ENCODE results near the gene DEFB123. TPM values are rescaled to one million over a fixed set of nuclear protein-coding genes. Genes with fewer than 3 reads are reported as not detected.
"Not testable (repeated sequence)": the region's sequence is repeated elsewhere in the genome, so short reads cannot be mapped to it uniquely, and the experiment has no call there.

DEFB123 gene, protein sequence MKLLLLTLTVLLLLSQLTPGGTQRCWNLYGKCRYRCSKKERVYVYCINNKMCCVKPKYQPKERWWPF
- not detected for polyA plus RNA-seq (2013, experiment 1 of 2)
- not detected for polyA plus RNA-seq (2013, experiment 2 of 2)

DNA sequence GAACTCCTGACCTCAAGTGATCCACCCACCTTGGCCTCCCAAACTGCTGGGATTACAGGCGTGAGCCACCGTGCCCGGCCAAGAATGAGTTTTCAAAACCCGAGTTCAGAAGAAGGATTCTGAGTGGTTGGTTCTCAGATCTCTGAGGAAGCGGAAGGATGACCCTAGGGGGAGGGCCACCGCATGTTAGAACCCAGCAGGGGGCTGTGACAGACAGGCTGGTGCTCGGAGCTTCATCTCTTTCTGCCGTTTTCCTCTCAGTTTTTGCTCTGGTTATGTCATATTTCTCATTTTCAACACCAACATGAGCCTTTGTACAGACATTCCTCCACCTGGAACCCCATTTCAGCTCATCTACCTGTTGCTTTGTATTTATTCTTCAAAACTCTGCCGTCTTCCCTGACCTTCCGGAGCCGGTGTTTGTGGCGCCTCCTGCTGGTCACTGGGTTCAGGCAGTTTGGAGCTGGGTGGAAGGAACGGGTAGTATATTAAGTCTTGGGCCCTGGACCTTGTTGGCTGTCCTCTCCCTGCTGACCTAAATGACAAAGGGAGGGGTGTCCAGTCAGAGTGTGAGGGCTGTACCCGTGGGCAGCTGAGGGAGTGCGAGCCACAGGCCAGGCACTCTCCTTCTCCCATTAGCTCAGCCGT, at the start of gene DEFB123:
DEFB123 (plus strand) TSS at position 621 of the 648 bp plus-strand sequence. CDS start 67 bp downstream, outside the sequence.
- Histone ChIP-seq H3K4me1 (ENCODE audit: control insufficient read depth, insufficient read depth, low read length, poor library complexity, severe bottlenecking) (no peaks in the 10 kb centered on the region), H3K9me3 (ENCODE audit: control insufficient read depth, low read length) (peaks cover 46% of the 10 kb centered on the region), H3K4me3 (ENCODE audit: extremely low read depth, insufficient read depth, low read length, poor library complexity, severe bottlenecking) (no peak within 1 kb of the TSS), H3K36me3 (ENCODE audit: control insufficient read depth, insufficient read depth, low read length) (no peaks in the 10 kb centered on the region), H3K27ac (ENCODE audit: low read depth, low read length, severe bottlenecking) (no peak within 1 kb of the TSS)
- WGBS, 2 experiments (ENCODE audit: insufficient coverage in 2 of 2): 74 to 83% methylated on average over 7 to 14 of the region's 16 CpGs

DNA sequence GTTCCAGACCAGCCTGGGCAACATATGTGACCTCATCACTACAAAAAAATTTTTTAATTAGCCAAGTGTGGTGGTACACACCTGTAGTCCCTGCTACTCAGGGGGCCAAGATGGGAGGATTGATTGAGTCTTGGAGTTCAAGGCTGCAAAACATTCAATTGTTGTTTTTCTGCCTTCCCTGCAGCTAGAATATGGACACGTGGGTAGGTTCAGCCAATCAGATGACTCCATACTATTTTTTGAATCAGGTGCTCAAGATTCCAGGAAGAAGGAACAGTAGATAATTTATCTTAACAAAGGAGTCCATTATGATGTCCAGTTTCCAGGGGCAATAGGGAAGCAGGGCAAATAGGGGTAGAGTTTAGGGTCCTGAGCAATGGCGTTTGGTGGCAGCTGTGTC, 47.6 kb upstream of the DEFB123 start:
- no peaks in the 10 kb centered on the region for H3K4me1 ChIP-seq (ENCODE audit: control insufficient read depth, insufficient read depth, low read length, poor library complexity, severe bottlenecking)
- no peaks in the 10 kb centered on the region for H3K36me3 ChIP-seq (ENCODE audit: control insufficient read depth, insufficient read depth, low read length)
- peaks cover 60% of the 10 kb centered on the region for H3K9me3 ChIP-seq (ENCODE audit: control insufficient read depth, low read length)
- H3K27ac ChIP-seq (ENCODE audit: low read depth, low read length, severe bottlenecking): no peak overlapping the region
- no peak overlapping the region for H3K4me3 ChIP-seq (ENCODE audit: extremely low read depth, insufficient read depth, low read length, poor library complexity, severe bottlenecking)
- WGBS, 2 experiments (ENCODE audit: insufficient coverage in 2 of 2): 43% methylated on average over 1 of the region's 2 CpGs; no CpG with 5 or more reads in 1 of the 2 experiments

DNA sequence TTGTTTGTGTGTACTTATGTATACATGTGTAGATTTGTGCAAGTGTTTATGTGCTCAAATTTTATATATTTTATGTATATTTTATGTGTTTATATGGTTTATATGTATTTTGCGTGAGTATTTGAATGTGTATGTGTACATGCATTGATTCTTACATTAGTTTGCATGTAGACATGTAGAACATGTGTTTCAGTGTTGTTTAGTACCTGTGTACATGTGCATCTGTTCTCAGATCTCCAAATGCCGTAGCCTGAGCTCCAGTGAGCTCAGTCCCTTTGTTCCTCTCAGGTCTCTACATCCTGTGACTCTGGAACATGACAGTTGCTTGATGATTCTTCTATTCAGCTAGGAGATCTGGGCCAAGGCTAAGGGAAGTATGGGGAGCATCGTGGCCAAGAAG, 45.5 kb upstream of the DEFB123 start:
- H3K4me3 ChIP-seq (ENCODE audit: extremely low read depth, insufficient read depth, low read length, poor library complexity, severe bottlenecking): no peak overlapping the region
- no peaks in the 10 kb centered on the region for H3K36me3 ChIP-seq (ENCODE audit: control insufficient read depth, insufficient read depth, low read length)
- H3K9me3 ChIP-seq (ENCODE audit: control insufficient read depth, low read length): peaks cover 53% of the 10 kb centered on the region
- no peaks in the 10 kb centered on the region for H3K4me1 ChIP-seq (ENCODE audit: control insufficient read depth, insufficient read depth, low read length, poor library complexity, severe bottlenecking)
- H3K27ac ChIP-seq (ENCODE audit: low read depth, low read length, severe bottlenecking): no peak overlapping the region
- WGBS, 2 experiments (ENCODE audit: insufficient coverage in 2 of 2): 28 to 32% methylated on average over 2 to 3 of the region's 3 CpGs

DNA sequence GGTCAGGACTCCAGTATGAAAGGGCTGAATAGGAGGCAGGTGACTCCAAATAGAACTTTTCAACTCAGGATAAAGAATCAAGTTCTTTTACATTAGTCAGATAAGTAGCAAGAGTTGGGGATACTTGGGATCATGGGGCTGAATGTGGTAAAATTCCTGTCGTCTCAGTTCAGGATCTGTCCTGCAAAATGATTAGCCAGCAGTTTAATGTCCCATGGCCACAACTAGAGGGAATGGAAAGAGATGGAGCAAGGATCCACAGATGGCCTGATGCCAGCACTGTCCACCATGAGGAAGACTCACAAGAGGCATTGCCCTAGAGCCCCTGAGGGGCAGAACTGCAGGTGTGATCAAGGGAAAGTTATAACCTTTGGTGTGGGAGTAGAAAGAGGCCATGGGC, 36.5 kb upstream of the DEFB123 start:
- no peaks in the 10 kb centered on the region for H3K36me3 ChIP-seq (ENCODE audit: control insufficient read depth, insufficient read depth, low read length)
- H3K4me1 ChIP-seq (ENCODE audit: control insufficient read depth, insufficient read depth, low read length, poor library complexity, severe bottlenecking): no peaks in the 10 kb centered on the region
- H3K27ac ChIP-seq (ENCODE audit: low read depth, low read length, severe bottlenecking): no peak overlapping the region
- WGBS, 2 experiments (ENCODE audit: insufficient coverage in 2 of 2): 14 to 83% methylated on average over 1 of the region's 1 CpG
- peaks cover 82% of the 10 kb centered on the region for H3K9me3 ChIP-seq (ENCODE audit: control insufficient read depth, low read length)
- H3K4me3 ChIP-seq (ENCODE audit: extremely low read depth, insufficient read depth, low read length, poor library complexity, severe bottlenecking): no peak overlapping the region

DNA sequence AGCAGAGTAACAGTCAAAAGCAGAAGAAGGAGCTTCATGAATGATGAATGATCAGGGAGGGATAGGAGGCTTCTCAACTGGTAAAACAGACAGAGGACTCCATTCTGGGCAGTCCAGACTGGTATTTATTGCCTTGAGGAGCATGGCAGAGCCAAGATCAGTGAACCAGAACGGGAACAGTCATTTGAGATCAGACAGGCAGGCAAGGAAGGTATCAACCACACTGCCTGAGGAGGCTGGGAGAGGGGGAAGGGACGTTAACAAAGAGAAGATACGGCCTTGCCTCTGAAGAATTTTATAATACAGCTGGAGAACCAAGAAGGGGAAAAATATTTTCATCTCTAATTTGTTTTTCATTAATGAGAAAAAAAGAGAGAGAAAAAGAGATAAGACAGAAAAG, 34.3 kb upstream of the DEFB123 start, which contains the start of gene DEFB121:
DEFB121 (minus strand) TSS at position 101 of the 400 bp plus-strand sequence; CDS start at position 38, 63 bp downstream.
- H3K27ac ChIP-seq (ENCODE audit: low read depth, low read length, severe bottlenecking): no peak within 1 kb of the TSS
- WGBS, 2 experiments (ENCODE audit: insufficient coverage in 2 of 2): 7 to 40% methylated on average over 1 to 2 of the region's 3 CpGs

DNA sequence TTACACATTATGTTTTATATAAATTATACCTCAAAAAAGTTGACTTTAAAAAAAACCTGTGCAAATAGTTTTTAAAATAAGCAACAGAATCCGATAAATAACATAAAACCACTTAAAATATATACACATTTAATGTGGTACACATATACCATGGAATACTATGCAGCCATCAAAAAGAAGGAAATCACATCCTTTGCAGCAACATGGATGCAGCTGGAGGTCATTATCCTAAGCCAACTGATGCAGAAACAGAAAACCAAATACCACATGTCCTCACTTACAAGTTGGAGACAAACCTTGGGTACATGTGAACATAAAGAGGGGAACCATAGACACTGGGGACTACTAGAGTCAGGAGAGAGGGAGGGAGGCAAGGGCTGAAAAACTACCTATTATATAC, 30.4 kb upstream of the DEFB123 start:
- WGBS, 2 experiments (ENCODE audit: insufficient coverage in 2 of 2): no CpG with 5 or more reads among the region's 1 CpG
- Histone ChIP-seq H3K4me1 (ENCODE audit: control insufficient read depth, insufficient read depth, low read length, poor library complexity, severe bottlenecking) (no peaks in the 10 kb centered on the region), H3K36me3 (ENCODE audit: control insufficient read depth, insufficient read depth, low read length) (no peaks in the 10 kb centered on the region), H3K9me3 (ENCODE audit: control insufficient read depth, low read length) (peaks cover 62% of the 10 kb centered on the region), H3K27ac (ENCODE audit: low read depth, low read length, severe bottlenecking) (no peak overlapping the region), H3K4me3 (ENCODE audit: extremely low read depth, insufficient read depth, low read length, poor library complexity, severe bottlenecking) (no peak overlapping the region)

More for the DNA sequence above, 34.3 kb upstream of the DEFB123 start, which contains the start of gene DEFB121:
- no peak within 1 kb of the TSS for H3K4me3 ChIP-seq (ENCODE audit: extremely low read depth, insufficient read depth, low read length, poor library complexity, severe bottlenecking)
- no peaks in the 10 kb centered on the region for H3K36me3 ChIP-seq (ENCODE audit: control insufficient read depth, insufficient read depth, low read length)
- H3K9me3 ChIP-seq (ENCODE audit: control insufficient read depth, low read length): peaks cover 76% of the 10 kb centered on the region
- no peaks in the 10 kb centered on the region for H3K4me1 ChIP-seq (ENCODE audit: control insufficient read depth, insufficient read depth, low read length, poor library complexity, severe bottlenecking)

DNA sequence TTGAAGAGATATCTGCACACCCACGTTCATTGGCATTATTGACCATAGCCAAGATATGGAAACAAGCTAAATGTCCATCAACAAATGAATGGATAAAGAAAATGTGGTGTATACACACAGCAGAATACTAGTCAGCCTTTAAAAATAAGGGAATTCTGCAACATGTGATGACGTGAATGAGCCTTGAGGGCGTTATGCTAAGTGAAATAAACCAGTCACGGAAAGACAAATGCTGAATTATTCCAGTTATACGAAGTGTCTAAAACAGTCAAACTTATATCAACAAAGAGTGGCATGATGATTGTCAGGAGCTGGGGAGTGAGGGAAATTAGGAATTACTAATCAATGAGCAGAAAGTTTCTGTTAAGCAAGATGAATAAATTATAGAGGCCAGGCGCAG, 26.1 kb upstream of the DEFB123 start:
- Histone ChIP-seq H3K9me3 (ENCODE audit: control insufficient read depth, low read length) (peaks cover 53% of the 10 kb centered on the region), H3K4me3 (ENCODE audit: extremely low read depth, insufficient read depth, low read length, poor library complexity, severe bottlenecking) (no peak overlapping the region), H3K4me1 (ENCODE audit: control insufficient read depth, insufficient read depth, low read length, poor library complexity, severe bottlenecking) (no peaks in the 10 kb centered on the region), H3K36me3 (ENCODE audit: control insufficient read depth, insufficient read depth, low read length) (no peaks in the 10 kb centered on the region), H3K27ac (ENCODE audit: low read depth, low read length, severe bottlenecking) (no peak overlapping the region)
- 85 to 90% methylated on average over 2 to 3 of the region's 6 CpGs for WGBS, 2 experiments (ENCODE audit: insufficient coverage in 2 of 2)

DNA sequence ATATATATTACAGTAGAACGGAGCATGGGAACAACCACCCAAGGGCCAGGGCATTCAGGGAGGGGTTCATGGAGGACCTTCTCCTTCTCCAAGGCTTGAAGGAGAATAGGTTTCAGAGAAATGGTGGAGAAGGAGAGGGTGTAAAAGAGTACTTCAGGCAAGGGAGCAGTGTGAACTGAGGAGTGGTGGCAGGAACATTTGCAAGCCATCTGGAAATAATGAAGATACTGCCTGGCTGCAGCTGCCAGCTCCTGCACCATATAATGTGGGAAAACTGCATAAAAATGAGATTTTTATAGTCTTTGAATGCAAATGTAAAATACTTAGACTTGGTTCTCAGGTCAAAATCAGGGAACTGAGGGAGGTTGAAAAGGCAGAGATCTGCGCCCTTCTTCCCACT, 24.8 kb upstream of the DEFB123 start:
- no peaks in the 10 kb centered on the region for H3K4me1 ChIP-seq (ENCODE audit: control insufficient read depth, insufficient read depth, low read length, poor library complexity, severe bottlenecking)
- WGBS, 2 experiments (ENCODE audit: insufficient coverage in 2 of 2): 83% methylated on average over 1 of the region's 2 CpGs; no CpG with 5 or more reads in 1 of the 2 experiments
- no peaks in the 10 kb centered on the region for H3K36me3 ChIP-seq (ENCODE audit: control insufficient read depth, insufficient read depth, low read length)
- peaks cover 56% of the 10 kb centered on the region for H3K9me3 ChIP-seq (ENCODE audit: control insufficient read depth, low read length)
- no peak overlapping the region for H3K4me3 ChIP-seq (ENCODE audit: extremely low read depth, insufficient read depth, low read length, poor library complexity, severe bottlenecking)
- H3K27ac ChIP-seq (ENCODE audit: low read depth, low read length, severe bottlenecking): no peak overlapping the region

DNA sequence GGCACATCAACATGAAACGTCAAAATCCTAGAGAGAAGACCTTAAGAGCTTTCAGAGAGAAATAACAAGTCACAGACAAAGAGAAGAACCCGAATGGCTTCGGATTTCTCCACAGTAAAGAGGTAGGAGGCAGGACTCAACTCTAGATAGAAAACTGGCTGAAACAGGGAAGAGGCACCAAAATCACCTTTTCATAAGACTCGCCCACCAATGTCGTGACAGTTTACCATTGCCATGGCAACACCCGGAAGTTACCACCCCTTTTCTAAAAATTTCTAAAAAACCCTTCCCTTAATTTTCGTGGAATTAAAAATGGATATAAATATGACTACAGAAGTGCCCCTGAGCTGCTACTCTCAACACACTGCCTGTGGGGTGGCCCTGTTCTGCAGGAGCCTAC, 22.1 kb upstream of the DEFB123 start:
- Histone ChIP-seq H3K4me1 (ENCODE audit: control insufficient read depth, insufficient read depth, low read length, poor library complexity, severe bottlenecking) (no peaks in the 10 kb centered on the region), H3K36me3 (ENCODE audit: control insufficient read depth, insufficient read depth, low read length) (no peaks in the 10 kb centered on the region), H3K9me3 (ENCODE audit: control insufficient read depth, low read length) (peaks cover 54% of the 10 kb centered on the region), H3K4me3 (ENCODE audit: extremely low read depth, insufficient read depth, low read length, poor library complexity, severe bottlenecking) (no peak overlapping the region), H3K27ac (ENCODE audit: low read depth, low read length, severe bottlenecking) (no peak overlapping the region)
- WGBS, 2 experiments (ENCODE audit: insufficient coverage in 2 of 2): 94% methylated on average over 3 of the region's 7 CpGs; no CpG with 5 or more reads in 1 of the 2 experiments

DNA sequence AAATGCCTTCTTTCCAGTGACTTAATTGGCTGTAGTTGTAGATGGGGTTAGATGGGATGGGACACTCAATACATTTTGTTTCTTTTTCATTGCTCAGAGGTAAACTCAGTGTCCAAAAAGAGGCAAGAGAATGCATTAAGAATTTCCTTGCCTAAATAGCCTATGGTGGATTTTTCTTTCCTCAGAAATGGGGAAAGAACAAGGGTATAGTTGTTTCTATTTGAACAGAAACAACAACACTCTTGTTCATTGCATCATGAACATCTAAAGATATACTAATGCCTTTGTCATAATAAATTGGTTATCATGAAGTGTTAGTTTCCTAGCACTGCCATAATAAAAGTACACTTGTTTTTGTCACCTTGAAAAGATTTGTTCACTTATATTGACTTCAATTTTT, 14.6 kb upstream of the DEFB123 start:
- Histone ChIP-seq H3K36me3 (ENCODE audit: control insufficient read depth, insufficient read depth, low read length) (no peaks in the 10 kb centered on the region), H3K4me1 (ENCODE audit: control insufficient read depth, insufficient read depth, low read length, poor library complexity, severe bottlenecking) (no peaks in the 10 kb centered on the region), H3K4me3 (ENCODE audit: extremely low read depth, insufficient read depth, low read length, poor library complexity, severe bottlenecking) (no peak overlapping the region), H3K27ac (ENCODE audit: low read depth, low read length, severe bottlenecking) (no peak overlapping the region), H3K9me3 (ENCODE audit: control insufficient read depth, low read length) (peaks cover 27% of the 10 kb centered on the region)

DNA sequence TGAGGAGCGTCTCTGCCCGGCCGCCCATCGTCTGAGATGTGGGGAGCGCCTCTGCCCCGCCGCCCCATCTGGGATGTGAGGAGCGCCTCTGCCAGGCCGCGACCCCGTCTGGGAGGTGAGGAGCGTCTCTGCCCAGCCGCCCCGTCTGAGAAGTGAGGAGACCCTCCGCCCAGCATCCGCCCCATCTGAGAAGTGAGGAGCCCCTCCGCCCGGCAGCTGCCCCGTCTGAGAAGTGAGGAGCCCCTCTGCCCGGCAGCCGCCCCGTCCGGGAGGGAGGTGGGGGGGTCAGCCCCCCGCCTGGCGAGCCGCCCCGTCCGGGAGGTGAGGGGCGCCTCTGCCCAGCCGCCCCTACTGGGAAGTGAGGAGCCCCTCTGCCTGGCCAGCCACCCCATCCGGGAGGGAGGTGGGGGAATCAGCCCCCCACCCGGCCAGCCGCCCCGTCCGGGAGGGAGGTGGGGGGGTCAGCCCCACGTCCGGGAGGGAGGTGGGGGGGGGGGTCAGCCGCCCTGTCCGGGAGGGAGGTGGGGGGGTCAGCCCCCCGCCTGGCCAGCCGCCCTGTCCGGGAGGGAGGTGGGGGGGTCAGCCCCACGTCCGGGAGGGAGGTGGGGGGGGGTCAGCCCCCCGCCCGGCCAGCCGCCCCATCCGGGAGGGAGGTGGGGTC, 13.4 kb upstream of the DEFB123 start:
- H3K36me3 ChIP-seq (ENCODE audit: control insufficient read depth, insufficient read depth, low read length); H3K27ac ChIP-seq (ENCODE audit: low read depth, low read length, severe bottlenecking); H3K4me3 ChIP-seq (ENCODE audit: extremely low read depth, insufficient read depth, low read length, poor library complexity, severe bottlenecking); H3K4me1 ChIP-seq (ENCODE audit: control insufficient read depth, insufficient read depth, low read length, poor library complexity, severe bottlenecking): not testable (repeated sequence)
- H3K9me3 ChIP-seq (ENCODE audit: control insufficient read depth, low read length): peaks cover 19% of the 10 kb centered on the region
- WGBS, 2 experiments (ENCODE audit: insufficient coverage in 2 of 2): 100% methylated on average over 1 of the region's 48 CpGs; no CpG with 5 or more reads in 1 of the 2 experiments
